GM04503 (cell line): ENCODE results near the gene GNAS-AS1.

Experiments
- DNase-seq: peaks from one replicate; pipeline ENCODE4 v3.0.0-alpha.2; 2012; ENCODE audit warnings: low read depth

Gene GNAS-AS1

DNA sequence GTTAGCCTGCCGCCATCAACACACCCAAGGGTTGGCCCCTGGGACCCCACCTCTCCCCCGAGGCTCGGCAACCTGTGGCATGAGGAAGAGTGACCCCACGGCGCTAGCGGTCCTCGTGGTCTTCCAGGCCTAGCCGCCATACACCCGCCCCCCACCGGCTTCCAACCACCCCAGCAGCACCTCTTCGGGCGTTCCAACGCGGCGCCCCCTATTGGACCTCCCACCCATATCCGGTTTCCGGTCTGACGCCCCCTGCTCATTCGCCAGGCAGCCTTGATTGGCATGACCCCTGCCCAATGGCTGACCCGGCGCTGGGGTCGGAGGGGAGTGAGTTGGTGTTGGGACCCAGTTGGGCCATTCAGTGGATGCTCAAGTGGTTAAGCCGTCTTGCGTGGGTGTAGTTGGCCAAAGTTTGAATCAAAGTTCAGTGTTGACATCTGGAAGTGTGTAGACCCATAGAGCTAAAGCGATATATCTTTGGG is at the start of gene GNAS-AS1:
Gene GNAS-AS1 (minus strand): TSS at position 210 of the 482 bp plus-strand sequence.
- DNase-seq, result peak; percentile 55

DNA sequence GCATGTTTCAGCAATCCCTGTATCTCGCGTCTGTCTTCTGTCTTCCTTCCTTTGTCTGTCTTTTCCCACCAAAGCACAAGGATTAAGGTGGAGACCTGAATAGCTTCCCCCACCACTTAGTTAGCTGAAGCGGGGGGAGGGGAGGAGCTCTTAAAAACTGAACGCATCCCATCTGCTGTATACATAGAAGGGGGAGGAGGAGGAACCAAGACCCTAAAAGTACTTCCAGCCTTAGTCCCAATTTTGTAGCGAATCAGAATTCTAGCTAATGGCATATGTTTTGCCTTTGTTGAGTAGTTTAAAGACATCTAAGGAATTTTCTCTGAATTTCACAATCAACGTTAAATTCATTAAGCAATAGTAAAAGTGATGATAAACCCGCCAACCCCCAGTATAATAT is 49.7 kb upstream of the GNAS-AS1 start:
- DNase-seq, result no peak

DNA sequence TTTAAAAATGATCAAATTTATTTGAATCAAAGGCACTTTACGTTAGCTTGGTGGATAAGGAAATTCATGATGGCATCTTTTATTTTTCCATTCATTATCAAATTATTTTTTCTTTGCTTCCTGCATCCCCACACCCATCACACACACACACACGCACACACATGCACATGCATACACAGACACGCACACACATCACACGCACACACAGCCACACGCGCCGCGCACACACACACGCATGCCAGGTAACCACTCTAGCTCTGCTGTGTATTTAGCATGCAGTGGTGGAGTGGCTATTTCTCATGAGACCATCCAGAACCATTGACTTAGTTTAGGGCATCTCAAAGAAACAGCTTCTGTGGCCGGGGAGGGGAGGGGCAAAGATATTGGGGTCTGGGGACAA is 48.8 kb upstream of the GNAS-AS1 start:
- DNase-seq, result no peak

DNA sequence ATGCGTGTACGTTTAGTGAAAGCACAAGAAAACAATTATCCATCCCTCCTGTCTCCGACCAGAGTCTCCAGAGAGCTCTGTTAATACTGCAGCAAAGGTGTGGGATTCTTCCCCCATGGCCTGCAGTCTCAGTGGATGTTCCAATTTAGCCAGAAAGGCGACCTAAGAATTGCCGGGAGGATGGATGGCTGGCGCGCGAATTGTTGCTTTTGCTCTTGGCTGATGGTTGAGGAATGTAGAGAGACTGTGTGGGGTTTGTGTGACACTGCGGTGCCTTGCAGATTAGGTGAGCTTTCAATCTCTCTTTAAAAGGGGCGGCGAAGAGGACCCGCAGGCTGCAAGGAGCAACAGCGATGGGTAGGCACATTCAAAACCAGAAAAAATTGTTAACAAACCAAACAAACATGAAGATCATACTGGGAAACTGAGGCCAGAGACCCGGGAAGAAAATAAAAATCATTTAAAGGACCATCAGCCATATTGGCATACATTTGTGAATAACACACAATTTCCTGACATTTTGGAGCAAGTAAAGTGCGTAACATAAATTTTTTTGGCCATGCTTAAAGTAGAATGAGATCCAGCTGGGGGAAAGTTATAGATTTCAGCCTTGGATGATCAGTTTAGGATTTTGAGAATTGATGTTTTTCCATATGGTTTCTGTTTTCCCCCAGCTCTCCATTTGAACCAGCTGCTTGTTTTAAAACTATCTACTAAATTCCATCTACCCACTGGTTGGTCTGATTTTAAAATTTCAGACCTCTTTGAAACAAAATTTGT is 48.1 kb upstream of the GNAS-AS1 start:
- DNase-seq, result no peak

DNA sequence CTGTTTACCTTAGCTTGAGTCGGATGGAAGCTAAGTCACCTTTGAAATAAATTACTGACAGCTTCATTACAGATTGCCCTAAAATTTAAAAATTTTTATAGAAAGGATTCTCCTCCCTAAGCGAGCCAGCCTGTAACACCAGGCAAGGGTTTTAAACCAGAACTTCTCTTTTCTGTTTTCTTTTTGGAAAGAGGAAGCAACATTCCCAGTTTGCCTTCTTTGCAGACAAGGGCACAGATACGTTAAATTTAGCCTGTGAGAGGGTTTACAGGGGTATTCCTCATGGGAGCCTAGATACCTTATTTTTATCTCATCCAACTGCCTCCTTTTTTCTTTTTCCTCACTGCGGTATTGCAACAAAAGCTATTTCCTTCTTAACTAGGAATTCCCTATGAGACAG is 46.8 kb upstream of the GNAS-AS1 start:
- DNase-seq, result no peak

DNA sequence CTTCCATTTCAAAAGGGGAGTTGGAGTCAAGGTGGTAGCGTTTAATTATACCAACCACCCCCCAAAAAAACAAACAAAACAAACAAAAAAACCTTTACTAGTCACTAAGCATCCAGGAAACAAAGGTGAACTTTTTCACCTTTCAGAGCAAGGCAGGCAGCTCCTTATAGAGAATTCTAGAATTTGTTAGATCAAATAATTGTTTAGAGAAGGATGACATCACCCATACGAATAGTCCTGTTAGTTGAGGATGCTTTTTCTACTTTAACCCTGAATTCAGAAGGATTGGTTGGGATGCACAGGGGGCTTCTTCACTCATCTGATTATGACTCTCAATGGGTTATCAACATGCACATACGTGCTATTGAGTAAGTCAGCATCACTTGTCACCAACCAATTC is 46.1 kb upstream of the GNAS-AS1 start:
- DNase-seq, result no peak

DNA sequence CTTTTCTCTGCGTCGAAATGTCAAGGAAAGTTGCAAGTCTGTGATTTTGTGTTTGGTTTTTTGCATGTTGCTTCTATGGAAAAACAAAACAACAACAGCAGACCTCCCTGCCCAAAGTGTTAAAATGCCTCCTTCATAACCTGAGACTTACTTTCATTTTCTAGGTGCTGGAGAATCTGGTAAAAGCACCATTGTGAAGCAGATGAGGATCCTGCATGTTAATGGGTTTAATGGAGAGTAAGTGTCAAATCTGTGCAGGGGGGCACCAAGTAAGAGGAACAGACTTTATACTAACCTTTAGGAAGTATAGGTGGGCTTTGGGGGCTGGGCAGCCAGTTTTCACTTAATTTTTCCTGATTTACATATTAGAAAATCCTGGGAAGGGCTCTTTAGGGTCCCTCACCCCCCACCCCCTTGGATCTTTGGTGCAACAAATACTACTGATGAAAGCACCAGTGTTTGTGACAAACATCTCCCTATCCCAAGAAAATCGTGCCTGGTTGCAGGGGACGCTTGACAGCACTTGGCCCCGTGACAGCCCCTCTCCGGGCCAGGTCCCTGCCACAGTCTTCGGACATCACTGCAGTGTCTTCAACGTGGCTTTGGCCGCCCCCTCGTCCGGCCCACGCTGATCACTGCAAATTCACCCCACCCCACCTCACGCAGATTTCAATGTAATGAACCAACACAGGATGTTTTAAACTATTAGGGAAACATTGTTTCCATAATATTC is 44.9 kb upstream of the GNAS-AS1 start:
- DNase-seq, result no peak

DNA sequence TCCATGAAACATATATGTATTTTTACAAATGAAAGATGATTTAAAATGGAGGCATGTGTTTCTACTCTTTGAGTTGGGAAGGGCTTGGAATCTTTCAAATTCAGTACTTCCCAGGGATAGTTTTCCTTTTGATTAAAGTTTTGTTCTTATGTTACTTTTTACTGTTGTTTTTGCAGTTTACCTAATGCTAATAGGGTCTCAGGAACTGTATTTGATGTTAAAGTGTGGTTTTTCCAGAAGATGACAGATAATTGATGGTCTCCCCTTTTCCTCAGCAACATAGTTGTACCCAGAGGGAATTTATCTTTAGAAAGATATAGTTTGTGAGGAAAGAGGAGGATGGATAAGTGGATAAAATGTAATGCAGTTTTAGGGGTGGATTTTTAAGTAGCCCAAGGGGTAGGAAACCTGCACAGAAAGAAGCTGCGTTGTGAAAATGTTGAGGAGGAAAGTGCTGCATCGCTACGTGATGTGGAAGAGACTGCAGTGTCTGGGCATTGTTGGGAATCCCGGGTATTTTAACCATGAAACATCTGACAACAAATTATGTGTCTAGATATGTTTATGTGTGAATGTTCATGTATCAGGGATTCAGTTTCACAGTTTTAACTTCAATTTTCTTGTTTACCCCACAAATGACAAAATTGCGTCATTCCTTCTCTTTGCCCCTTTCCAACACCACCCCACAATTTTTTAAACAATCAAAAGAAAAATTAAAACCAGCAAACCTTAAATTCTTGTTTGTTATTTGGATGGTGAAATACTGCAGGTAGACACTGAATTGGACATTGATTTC is 44.1 kb upstream of the GNAS-AS1 start:
- DNase-seq, result no peak

DNA sequence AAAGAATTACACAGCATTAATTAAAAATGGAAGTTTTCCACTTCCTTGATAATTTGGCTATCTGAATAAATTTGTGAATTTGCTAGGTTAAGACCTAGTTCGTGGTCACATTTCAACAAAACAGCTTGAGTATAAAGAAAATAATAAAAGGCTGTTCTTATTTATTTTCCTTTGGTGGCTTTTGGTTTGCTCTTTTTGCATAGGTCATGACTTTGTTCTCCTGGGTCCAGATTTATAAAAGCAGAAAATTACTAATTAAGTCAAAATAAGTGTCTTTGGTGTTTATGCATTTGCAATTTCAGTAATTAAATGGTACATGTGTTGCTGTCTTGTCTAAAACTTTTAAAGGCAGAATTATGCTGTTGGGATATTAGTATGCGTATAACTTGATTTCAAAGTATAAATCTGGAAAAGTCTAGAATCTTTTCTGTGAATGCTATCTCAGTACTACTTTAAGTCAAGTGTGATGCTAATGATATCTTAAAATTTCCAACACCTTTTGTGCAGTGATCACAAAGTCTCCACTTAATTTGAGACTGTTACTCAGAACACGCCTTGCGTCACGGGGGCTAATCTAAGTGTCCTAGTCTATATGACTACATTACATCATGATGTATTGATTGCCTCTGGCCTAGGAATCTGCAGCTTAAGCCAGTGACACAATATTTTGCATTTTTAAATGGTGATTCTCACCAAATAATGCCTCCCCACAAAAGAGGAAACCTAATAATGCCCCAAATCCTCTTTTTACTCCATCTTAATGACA is 42.8 kb upstream of the GNAS-AS1 start:
- no peak for DNase-seq

DNA sequence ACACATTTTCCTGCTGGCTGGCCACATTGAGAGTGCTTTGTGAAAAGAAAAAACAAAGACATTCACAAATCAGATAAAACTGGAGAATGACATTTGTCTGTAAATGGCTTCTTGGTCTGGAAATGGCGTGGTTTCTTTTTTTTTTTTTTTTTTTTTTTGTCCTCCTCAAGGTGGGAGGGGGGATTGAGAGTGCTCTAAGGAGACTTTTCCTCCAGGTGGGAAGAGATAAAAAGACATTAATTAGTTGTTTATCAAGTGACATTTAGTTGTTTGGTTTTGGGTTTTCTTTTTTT is 42.2 kb upstream of the GNAS-AS1 start:
- DNase-seq, result no peak

DNA sequence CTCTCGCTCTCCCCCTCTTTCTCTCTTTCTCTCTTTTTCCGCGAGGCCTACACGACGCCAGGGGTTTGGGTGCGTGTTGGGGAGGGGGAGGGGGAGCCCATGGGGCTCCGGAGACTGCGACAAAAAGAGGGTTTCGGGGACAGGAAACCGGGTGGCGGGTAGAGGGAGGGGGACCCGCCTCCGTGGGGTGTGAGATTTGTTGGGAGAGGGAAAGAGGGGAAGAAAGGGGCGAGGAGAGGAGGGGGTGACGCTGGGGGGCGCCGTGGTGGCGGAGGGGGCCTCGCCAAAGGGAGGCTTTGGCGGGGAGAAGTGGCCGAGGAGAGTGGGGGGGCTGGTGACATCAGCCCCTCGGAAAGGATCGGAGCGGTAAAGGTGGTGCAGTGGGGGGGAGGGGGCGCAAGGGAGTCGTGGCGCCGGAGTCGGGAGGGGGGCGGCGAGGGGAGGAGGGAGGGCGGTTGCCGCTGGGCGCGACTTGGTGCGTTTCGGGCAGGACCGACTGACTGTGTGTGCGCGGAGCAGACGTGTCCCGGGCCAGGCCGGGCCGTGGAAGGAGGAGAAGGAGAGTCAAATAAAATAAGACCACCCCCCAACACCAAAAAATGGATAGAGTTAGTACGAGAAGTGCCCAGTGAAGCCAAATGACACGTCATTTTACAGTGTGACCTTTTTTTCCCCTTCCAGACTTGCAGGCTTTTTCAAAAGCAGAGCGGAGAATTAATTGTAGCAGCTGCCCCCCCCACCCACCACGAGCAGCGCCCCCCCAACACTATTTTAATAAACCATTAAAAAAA is 41.6 kb upstream of the GNAS-AS1 start:
- no peak for DNase-seq

DNA sequence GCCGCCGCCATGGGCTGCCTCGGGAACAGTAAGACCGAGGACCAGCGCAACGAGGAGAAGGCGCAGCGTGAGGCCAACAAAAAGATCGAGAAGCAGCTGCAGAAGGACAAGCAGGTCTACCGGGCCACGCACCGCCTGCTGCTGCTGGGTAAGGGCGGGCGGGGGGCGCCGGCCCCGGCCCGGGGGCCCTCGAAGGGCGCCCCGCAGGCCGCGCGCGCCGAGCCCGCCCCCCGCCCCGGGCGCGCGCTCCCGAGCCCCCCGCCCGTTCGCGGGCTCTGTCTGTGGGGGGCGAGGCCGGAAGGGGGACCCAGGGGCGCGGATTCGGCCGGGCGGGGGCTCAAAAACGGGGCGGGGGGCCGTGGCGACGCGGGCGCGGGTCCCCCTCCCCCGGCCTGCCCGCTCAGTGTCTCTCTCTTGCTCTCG is 41.0 kb upstream of the GNAS-AS1 start:
- DNase-seq, result no peak

DNA sequence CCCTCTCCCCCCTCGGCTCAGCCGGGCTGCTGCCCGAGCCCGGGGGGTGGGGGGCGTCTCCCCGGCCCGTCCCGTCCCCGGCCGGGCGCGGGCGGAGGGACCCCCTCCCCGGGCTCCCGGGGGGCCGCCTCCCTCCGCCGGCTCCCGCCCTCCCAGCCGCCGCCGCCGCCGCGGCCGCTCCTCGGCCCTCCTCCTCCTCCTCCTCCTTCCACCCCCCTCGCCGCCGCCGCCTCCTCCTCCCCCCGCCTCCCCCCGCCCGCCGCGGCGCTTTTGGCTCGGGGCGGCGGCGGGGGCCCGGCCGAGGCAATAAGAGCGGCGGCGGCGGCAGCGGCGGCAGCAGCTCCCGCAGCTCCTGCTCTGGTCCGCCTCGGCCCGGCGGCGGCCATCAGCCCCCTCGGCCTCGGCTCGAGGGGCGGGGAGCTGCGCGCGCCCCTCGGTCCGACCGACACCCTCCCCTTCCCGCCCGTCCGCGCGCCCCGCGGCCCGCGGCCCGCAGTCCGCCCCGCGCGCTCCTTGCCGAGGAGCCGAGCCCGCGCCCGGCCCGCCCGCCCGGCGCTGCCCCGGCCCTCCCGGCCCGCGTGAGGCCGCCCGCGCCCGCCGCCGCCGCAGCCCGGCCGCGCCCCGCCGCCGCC is 40.5 kb upstream of the GNAS-AS1 start:
- DNase-seq, result no peak

DNA sequence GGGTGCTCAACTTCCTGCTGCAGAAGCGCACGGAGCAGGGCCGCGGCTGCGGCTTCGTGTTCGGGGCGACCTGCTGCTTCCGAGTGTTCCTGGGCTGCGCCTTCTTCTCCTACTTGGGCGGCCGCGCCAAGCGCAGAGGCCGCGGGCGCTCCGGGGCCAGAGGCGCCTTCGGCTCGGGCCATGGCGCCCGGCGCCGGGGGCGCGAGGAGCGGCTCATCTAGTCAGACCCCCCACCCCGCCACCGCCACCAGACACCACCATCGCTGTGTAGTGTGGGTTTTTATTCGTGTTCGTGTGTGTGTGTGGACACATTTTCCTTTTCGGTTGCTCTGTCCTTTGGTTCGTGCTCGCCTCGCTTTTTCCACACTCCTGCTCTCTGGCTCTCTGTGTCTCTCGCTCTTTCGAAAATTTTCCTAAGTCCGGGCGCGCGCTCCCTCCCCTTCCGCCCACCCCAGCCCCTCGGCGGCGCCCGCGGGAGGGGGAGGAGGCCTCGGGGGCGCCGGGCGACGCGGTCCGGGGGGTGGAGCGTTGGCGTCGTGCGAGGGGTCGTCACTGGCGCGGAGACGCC is 39.9 kb upstream of the GNAS-AS1 start:
- DNase-seq, result no peak

DNA sequence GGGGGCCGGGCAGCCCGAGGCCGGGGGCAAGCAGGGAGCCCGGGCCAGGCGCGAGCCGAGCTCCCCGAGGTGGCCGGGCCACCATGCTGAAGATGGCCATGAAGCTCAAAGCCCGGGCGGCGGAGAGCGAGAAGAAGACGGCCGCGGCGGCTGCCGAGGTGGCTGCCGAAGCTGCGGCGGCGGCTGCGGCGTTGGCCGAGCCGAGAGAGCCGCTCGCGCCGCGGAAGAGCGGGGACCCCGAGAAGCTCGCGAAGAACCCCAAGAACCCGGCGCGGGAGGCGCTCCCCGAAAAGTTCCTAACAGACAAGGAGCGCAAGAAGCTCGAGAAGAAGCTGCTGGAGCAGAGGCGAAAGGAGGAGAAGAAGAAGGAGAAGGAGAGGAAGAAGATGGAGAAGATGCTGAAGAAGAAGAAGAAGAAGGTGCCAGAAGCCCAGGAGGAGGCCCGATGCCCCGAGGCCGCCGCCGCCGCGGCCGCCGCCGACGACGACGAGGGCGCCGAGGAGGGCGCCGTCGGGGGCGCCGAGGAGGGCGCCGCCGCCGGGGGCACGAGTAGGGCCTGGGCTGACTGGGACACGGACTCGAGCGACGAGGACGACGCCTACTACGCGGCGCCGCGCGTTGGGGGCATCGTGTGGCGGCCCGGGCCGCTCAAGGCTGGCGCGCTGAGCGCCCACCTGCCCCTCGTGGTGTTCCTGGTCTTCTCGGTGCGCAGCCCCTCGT is 39.3 kb upstream of the GNAS-AS1 start:
- no peak for DNase-seq

DNA sequence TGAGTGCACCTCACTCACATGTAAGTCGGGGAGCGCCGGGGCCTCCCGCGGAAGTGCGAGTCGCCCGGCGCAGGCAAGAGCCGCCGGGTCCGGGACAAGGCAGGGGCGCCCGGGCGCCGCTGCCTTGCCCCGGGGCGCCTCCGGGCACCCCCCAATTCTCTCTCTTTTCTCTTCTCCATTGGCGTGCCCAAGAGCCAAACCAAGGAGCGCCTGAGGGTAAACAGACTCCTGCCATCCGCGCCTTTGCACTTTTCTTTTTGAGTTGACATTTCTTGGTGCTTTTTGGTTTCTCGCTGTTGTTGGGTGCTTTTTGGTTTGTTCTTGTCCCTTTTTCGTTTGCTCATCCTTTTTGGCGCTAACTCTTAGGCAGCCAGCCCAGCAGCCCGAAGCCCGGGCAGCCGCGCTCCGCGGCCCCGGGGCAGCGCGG is 38.6 kb upstream of the GNAS-AS1 start:
- no peak for DNase-seq

DNA sequence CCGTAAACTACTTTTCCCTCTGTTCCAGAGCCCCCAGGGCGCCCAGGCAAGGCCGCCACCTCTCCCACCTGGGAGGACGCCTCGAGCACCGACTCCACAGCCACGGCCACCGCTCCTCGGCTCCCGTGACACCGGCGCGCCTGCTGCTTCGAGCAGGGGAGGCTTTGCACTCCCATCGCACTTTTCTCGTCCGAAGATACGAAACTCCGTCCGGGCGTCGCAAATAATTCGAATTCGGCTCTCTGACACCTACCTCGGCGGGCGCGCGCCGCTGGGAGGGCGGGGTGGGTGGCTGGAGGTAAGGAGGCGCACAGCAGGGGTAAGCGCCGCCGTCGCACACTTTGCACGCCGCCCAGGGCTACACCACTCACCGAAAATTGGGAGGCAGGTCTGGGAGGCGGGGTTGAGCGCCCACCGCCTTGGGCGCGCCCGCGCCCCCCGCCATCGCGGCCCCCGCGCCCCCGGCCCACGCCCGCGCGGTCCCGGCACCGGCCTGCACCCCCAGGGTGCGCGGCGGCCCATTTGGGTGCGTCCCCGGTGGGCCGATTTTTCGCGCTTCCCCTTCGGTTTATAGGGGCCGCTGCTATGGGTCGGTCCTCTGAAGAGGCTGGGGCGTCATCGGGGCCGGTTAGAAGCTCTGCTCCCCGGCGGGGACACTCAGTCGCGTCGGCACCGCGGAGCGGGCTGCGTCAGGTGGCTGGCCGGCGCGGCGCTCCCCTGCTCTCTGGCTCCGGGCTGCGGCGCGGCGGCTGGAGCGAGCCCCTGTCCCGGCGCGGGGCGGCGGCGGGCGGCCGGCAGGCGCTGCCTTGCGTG is 38.0 kb upstream of the GNAS-AS1 start:
- no peak for DNase-seq

DNA sequence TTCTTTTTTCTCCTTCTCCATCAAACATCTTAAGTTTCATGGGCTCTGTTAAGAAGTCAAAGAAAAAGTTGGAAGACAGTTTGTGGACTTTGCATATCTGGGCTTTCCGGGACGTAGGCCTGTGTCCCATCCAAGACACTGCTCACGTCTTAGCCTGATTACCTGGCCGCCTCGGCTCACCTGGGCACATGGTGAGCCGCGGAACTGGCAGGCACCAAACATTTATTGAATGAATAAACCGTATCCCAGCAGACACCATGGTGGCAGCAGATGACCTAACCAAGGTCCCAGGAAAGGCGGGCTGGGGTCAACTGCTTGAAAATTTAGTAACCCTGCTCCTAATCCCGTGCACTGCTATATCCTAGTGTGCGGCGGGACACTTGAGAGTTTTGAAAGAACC is 37.4 kb upstream of the GNAS-AS1 start:
- DNase-seq, result no peak

DNA sequence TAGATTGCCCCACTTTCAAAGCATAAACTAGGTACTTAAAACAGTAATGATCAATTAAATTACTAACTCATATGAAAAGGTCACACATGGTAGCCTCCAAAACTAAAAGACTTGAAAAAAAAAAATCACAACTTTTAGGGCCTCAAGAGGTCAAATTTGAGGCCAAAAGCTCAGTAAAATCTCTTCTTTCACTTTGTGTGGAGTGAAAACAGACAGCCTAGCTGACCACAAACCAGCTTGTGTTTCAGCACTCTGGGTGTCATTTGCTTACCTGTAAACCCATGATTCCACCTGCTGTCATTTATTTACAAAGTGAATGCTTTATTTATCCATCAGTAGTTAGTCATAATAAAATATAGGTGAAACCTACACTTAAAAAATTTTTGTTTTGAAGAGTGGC is 35.8 kb upstream of the GNAS-AS1 start:
- no peak for DNase-seq
